GM23338 (cell line): ENCODE results near the gene TMEM63B. TPM values are rescaled to one million over a fixed set of nuclear protein-coding genes. Genes with fewer than 3 reads are reported as not detected.

Experiments
- ATAC-seq: fragments of 200-7000 bp; cut with Tn5 transposase; 3 replicates; pipeline ENCODE4 v1.9.1; 2020
- DNase-seq: peaks from one replicate; pipeline ENCODE4 v3.0.0-alpha.2; 2015; ENCODE audit warnings: low spot score
- H2AFZ ChIP-seq: fragments of 200-600 bp; sonication (generic); 2 replicates; pipeline ENCODE4 v1.8.0; 2016; ENCODE audit warnings: antibody characterized with exemption, mild to moderate bottlenecking, moderate library complexity
- H3F3A ChIP-seq: fragments of 200-600 bp; sonication (generic); replicated peaks from 2 replicates; pipeline ENCODE4 v1.8.0; 2017; ENCODE audit warnings: antibody characterized with exemption, mixed run types, low read depth
- H3K27ac ChIP-seq: fragments of 200-600 bp; sonication (generic); 2 replicates; pipeline ENCODE4 v1.6.1; 2016; ENCODE audit warnings: low read depth
- H3K27me3 ChIP-seq: fragments of 200-600 bp; sonication (generic); 2 replicates; pipeline ENCODE4 v1.8.0; 2016; ENCODE audit warnings: mild to moderate bottlenecking, mixed run types, moderate library complexity; ENCODE audit not compliant: insufficient read depth
- H3K36me3 ChIP-seq: fragments of 200-600 bp; sonication (generic); 2 replicates; pipeline ENCODE4 v1.8.0; 2016; ENCODE audit warnings: mild to moderate bottlenecking; ENCODE audit not compliant: insufficient read depth
- H3K4me1 ChIP-seq: fragments of 200-600 bp; sonication (generic); 2 replicates; pipeline ENCODE4 v1.8.0; 2016; ENCODE audit warnings: mild to moderate bottlenecking, moderate library complexity; ENCODE audit not compliant: insufficient read depth
- H3K4me2 ChIP-seq: fragments of 200-600 bp; sonication (generic); 2 replicates; pipeline ENCODE4 v1.7.1; 2017; ENCODE audit warnings: mixed run types
- H3K4me3 ChIP-seq: fragments of 200-600 bp; sonication (generic); 2 replicates; pipeline ENCODE4 v1.6.1; 2016; ENCODE audit warnings: mixed run types
- H3K79me2 ChIP-seq: fragments of 200-600 bp; sonication (generic); replicated peaks from 2 replicates; pipeline ENCODE4 v1.8.0; 2017; ENCODE audit warnings: mild to moderate bottlenecking; ENCODE audit not compliant: insufficient read depth
- H3K9me2 ChIP-seq: fragments of 200-600 bp; sonication (generic); 2 replicates; pipeline ENCODE4 v1.8.0; 2017; ENCODE audit not compliant: insufficient read depth
- H4K20me1 ChIP-seq: fragments of 200-600 bp; sonication (generic); replicated peaks from 2 replicates; pipeline ENCODE4 v1.8.0; 2017; ENCODE audit warnings: mild to moderate bottlenecking; ENCODE audit not compliant: insufficient read depth
- H3K27ac Mint-ChIP-seq: 2 replicates; pipeline ENCODE4 v1.8.0; 2020; ENCODE audit warnings: inconsistent platforms, mild to moderate bottlenecking, moderate library complexity, mixed read lengths
- H3K27me3 Mint-ChIP-seq: 3 replicates; pipeline ENCODE4 v1.8.0; 2022; ENCODE audit warnings: low read depth, mild to moderate bottlenecking, moderate library complexity, mixed read lengths, inconsistent platforms; ENCODE audit not compliant: insufficient read depth, poor library complexity
- H3K36me3 Mint-ChIP-seq: 3 replicates; pipeline ENCODE4 v1.8.0; 2021; ENCODE audit warnings: low read depth, mild to moderate bottlenecking, inconsistent platforms, moderate library complexity, mixed read lengths
- H3K4me1 Mint-ChIP-seq: 3 replicates; pipeline ENCODE4 v1.8.0; 2020; ENCODE audit warnings: mild to moderate bottlenecking, inconsistent platforms, mixed read lengths
- H3K4me3 Mint-ChIP-seq: 3 replicates; pipeline ENCODE4 v1.8.0; 2021; ENCODE audit warnings: moderate library complexity, mild to moderate bottlenecking, inconsistent platforms, mixed read lengths
- H3K9me3 Mint-ChIP-seq: 3 replicates; pipeline ENCODE4 v1.8.0; 2020; ENCODE audit warnings: moderate library complexity, mild to moderate bottlenecking, inconsistent platforms, mixed read lengths
- CREB1 ChIP-seq: fragments of 250-450 bp; sonication (Bioruptor Pico); IDR thresholded peaks from 2 replicates; pipeline ENCODE4 v1.5.0; 2020; ENCODE audit warnings: low read depth, mild to moderate bottlenecking, moderate library complexity
- EZH2 ChIP-seq: fragments of 200-600 bp; sonication (generic); IDR thresholded peaks from one replicate; pipeline ENCODE4 v1.8.0; 2017; ENCODE audit warnings: antibody characterized with exemption, mild to moderate bottlenecking, low read depth; ENCODE audit not compliant: unreplicated experiment
- EZH2phosphoT487 ChIP-seq: fragments of 200-600 bp; sonication (generic); IDR thresholded peaks from one replicate; pipeline ENCODE4 v1.8.1; 2018; ENCODE audit warnings: antibody characterized with exemption; ENCODE audit not compliant: unreplicated experiment
- NANOG ChIP-seq: IDR thresholded peaks from 2 replicates; pipeline ENCODE4 v1.6.1; 2016; ENCODE audit warnings: antibody characterized with exemption, borderline replicate concordance
- POLR2AphosphoS5 ChIP-seq: IDR thresholded peaks from 2 replicates; pipeline ENCODE4 v1.6.1; 2016; ENCODE audit warnings: antibody characterized with exemption, low read depth
- REST ChIP-seq: IDR thresholded peaks from one replicate; pipeline ENCODE4 v1.6.1; 2018; ENCODE audit warnings: antibody characterized with exemption; ENCODE audit not compliant: unreplicated experiment
- STAT1 ChIP-seq: IDR thresholded peaks from one replicate; pipeline ENCODE4 v1.6.1; 2016; ENCODE audit warnings: antibody characterized with exemption; ENCODE audit not compliant: unreplicated experiment
- ZNF114 ChIP-seq: fragments of 250-450 bp; sonication (Bioruptor Pico); IDR thresholded peaks from 2 replicates; pipeline ENCODE4 v1.5.0; 2020; ENCODE audit warnings: mild to moderate bottlenecking, moderate library complexity
- polyA plus RNA-seq: library from polyadenylated mRNA; unstranded; fragments of >200 nt; fragmentation: Nextera tagmentation; extraction: Ambion mirVana; gene quantifications from 2 replicates; pipeline ENCODE4 v1.2.1, GENCODE V29; 2016
- total RNA-seq: library from RNA; depleted of rRNA; stranded (reverse); fragments of >200 nt; shearing (Covaris generic); gene quantifications from 2 replicates; pipeline ENCODE4 v1.2.3, GENCODE V29; 2014
- TF ChIP-seq, protein P1 (sequence below): fragments of 250-450 bp; sonication (Bioruptor Pico); IDR thresholded peaks from 2 replicates; pipeline ENCODE4 v1.5.0; 2020; ENCODE audit warnings: mild to moderate bottlenecking, moderate library complexity
- TF ChIP-seq, protein P2 (sequence below): IDR thresholded peaks from 2 replicates; pipeline ENCODE4 v1.6.1; 2016; ENCODE audit warnings: antibody characterized with exemption

The TMEM63B gene
- total and polyA plus RNA-seq, 2 experiments from 2014 or later, result 10.1 to 36.0 TPM

- H3K4me3 ChIP-seq, result no peak overlapping the region
- no peaks in the 10 kb centered on the region for H3K36me3 Mint-ChIP-seq
- TF ChIP-seq ZNF114 (CRISPR knock-in tag), result no peak
- no peak for TF ChIP-seq REST
- TF ChIP-seq POLR2AphosphoS5, result no peak
- TF ChIP-seq EZH2phosphoT487, result no peak
- TF ChIP-seq, protein P1, sequence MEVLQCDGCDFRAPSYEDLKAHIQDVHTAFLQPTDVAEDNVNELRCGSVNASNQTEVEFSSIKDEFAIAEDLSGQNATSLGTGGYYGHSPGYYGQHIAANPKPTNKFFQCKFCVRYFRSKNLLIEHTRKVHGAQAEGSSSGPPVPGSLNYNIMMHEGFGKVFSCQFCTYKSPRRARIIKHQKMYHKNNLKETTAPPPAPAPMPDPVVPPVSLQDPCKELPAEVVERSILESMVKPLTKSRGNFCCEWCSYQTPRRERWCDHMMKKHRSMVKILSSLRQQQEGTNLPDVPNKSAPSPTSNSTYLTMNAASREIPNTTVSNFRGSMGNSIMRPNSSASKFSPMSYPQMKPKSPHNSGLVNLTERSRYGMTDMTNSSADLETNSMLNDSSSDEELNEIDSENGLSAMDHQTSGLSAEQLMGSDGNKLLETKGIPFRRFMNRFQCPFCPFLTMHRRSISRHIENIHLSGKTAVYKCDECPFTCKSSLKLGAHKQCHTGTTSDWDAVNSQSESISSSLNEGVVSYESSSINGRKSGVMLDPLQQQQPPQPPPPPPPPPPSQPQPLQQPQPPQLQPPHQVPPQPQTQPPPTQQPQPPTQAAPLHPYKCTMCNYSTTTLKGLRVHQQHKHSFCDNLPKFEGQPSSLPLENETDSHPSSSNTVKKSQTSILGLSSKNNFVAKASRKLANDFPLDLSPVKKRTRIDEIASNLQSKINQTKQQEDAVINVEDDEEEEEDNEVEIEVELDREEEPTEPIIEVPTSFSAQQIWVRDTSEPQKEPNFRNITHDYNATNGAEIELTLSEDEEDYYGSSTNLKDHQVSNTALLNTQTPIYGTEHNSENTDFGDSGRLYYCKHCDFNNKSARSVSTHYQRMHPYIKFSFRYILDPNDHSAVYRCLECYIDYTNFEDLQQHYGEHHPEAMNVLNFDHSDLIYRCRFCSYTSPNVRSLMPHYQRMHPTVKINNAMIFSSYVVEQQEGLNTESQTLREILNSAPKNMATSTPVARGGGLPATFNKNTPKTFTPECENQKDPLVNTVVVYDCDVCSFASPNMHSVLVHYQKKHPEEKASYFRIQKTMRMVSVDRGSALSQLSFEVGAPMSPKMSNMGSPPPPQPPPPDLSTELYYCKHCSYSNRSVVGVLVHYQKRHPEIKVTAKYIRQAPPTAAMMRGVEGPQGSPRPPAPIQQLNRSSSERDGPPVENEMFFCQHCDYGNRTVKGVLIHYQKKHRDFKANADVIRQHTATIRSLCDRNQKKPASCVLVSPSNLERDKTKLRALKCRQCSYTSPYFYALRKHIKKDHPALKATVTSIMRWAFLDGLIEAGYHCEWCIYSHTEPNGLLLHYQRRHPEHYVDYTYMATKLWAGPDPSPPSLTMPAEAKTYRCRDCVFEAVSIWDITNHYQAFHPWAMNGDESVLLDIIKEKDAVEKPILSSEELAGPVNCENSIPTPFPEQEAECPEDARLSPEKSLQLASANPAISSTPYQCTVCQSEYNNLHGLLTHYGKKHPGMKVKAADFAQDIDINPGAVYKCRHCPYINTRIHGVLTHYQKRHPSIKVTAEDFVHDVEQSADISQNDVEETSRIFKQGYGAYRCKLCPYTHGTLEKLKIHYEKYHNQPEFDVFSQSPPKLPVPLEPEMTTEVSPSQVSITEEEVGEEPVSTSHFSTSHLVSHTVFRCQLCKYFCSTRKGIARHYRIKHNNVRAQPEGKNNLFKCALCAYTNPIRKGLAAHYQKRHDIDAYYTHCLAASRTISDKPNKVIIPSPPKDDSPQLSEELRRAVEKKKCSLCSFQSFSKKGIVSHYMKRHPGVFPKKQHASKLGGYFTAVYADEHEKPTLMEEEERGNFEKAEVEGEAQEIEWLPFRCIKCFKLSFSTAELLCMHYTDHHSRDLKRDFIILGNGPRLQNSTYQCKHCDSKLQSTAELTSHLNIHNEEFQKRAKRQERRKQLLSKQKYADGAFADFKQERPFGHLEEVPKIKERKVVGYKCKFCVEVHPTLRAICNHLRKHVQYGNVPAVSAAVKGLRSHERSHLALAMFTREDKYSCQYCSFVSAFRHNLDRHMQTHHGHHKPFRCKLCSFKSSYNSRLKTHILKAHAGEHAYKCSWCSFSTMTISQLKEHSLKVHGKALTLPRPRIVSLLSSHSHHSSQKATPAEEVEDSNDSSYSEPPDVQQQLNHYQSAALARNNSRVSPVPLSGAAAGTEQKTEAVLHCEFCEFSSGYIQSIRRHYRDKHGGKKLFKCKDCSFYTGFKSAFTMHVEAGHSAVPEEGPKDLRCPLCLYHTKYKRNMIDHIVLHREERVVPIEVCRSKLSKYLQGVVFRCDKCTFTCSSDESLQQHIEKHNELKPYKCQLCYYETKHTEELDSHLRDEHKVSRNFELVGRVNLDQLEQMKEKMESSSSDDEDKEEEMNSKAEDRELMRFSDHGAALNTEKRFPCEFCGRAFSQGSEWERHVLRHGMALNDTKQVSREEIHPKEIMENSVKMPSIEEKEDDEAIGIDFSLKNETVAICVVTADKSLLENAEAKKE, result no peak
- no peak for TF ChIP-seq NANOG
- TF ChIP-seq, protein P2, sequence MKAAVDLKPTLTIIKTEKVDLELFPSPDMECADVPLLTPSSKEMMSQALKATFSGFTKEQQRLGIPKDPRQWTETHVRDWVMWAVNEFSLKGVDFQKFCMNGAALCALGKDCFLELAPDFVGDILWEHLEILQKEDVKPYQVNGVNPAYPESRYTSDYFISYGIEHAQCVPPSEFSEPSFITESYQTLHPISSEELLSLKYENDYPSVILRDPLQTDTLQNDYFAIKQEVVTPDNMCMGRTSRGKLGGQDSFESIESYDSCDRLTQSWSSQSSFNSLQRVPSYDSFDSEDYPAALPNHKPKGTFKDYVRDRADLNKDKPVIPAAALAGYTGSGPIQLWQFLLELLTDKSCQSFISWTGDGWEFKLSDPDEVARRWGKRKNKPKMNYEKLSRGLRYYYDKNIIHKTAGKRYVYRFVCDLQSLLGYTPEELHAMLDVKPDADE, result no peak
- no peak for TF ChIP-seq STAT1
- no peak for TF ChIP-seq EZH2
- TF ChIP-seq CREB1 (CRISPR knock-in tag), result no peak
- H3K4me3 Mint-ChIP-seq, result no peak overlapping the region
- DNase-seq, result no peak
- no peak overlapping the region for H2AFZ ChIP-seq
- no peak overlapping the region for H3K4me2 ChIP-seq
- H3K36me3 ChIP-seq, result no peaks in the 10 kb centered on the region
- no peaks in the 10 kb centered on the region for H3K9me2 ChIP-seq
- H3K27ac Mint-ChIP-seq, result no peak overlapping the region
- H3K9me3 Mint-ChIP-seq, result no peaks in the 10 kb centered on the region
- H3K4me1 ChIP-seq, result peaks cover 2% of the 10 kb centered on the region; the same call in 1 of the 2 replicates
- ATAC-seq, result no peak
- H3K27ac ChIP-seq, result no peak overlapping the region
- H3K79me2 ChIP-seq, result no peaks in the 10 kb centered on the region
- H3F3A ChIP-seq, result no peaks in the 10 kb centered on the region
- peaks cover 9% of the 10 kb centered on the region for H3K27me3 Mint-ChIP-seq
- no peaks in the 10 kb centered on the region for H3K27me3 ChIP-seq
- peaks cover 8% of the 10 kb centered on the region for H3K4me1 Mint-ChIP-seq
- no peaks in the 10 kb centered on the region for H4K20me1 ChIP-seq
Measured at GRCh38 chr6:44081753-44082152, 45.6 kb upstream of the TMEM63B start.
